Measurements from ENCODE around the gene TPD52L1.

The TPD52L1 gene

DNA sequence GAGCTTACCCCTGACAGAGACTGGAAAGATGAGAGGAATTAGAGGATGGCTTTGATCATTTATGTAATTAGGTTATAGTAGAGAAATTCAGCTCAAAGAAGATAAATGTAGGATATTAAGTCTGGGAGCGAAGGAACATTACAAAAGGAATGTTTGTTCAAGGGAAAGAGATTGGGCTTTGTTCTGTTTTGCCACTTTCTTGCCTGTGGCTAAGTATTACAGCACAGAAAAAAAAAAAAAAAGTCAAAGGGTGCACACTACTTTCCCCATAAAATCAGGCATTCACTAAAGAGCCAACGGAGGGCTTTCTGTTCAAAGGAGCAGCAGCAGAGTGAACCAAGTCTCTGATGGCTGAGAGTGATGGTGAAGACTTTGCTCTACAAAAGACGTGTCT, 153.2 kb downstream of the TPD52L1 start:
- no peak for DNase-seq (ENCODE audit: low spot score)

DNA sequence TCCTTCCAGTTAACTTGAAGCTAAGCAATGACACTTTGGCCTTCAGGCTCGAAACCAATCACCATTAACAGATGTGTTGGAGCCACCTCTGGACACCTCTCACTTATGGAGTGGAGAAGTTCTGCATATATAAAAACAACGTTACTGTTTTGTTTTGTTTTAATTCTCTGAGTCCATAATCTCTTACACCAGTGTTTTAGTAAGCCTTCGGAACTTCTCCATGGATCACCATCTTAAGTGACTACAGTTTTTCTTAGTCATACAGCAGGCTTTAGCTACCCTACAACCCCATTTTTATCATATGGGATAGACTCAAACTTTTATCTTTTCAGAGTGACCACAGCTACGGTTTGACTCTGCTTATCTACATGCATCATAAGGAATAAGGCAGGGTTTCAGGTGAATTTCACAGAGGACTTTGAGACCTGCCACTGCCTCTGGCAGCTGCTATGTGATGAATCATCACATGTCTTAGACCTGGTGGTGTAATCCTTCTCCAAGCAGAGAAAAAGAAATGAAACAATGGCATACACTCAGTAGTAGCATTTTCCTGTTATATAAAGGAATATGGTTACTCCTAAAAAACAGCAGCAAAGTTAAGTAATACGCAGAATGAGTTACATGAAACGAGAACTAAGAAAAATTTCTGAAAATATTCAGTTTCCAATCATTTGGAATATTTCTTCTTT, 153.7 kb downstream of the TPD52L1 start:
- DNase-seq (ENCODE audit: low spot score), result no peak

DNA sequence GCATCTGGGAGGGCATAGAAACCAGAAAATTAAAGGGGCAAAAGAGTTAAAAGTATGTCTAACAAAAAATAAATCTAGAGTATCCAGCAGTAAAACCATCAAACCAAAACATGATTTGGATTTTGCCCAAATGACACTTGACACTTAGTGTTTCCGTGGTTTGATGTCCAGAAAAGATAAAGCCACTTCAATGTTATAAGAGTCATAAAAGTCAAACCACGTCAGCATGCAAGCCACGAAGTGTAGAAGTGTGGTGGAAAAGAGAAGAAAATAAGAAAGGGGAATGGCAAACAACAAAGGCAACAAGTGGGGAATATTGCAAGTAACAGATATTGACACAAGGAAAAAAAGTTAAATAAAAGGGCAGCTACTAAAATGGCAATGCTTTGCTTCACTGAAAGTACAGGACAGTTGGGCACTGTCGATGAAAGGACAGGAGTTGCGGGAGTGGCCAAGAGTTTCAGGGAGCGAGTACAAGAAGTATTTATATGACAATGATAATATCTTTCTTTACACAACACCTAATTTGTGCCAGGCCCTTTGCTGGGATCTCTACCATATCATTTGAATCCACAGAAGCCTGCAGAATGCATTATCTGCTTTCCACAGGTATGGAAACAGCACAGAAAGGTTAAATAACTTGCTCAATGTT, 154.5 kb downstream of the TPD52L1 start:
- DNase-seq (ENCODE audit: low spot score), result no peak

DNA sequence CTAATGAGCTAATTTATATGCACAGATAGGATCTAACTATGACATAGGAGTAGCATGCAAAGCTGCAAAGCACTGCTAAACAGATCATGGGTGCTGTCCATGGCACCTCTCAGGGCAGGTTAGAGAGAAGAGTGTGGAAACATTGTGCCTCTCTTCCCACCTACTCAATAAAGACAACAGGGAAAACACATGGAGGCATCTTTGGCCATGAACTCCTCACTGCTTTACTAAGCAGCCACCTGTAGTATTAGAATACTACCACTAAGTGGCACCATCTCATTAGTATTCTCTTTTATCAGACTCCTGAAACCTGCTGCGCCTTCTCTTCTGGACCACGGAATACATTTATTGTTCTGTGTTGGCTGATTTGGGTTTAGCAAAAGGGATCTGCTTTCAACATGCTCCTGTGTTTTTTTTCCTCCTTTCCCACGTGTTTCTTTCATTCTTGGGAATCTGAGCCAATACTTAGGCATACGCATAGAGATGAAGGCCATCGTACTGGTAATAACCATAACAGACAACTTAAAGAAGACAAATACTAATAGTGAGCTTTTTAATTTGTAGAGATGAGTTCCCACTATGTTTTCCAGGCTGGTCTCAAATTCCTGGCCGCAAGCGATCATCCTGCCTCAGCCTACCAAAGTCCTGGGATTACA, 157.5 kb downstream of the TPD52L1 start:
- peak; percentile 80 for DNase-seq (ENCODE audit: low spot score)

DNA sequence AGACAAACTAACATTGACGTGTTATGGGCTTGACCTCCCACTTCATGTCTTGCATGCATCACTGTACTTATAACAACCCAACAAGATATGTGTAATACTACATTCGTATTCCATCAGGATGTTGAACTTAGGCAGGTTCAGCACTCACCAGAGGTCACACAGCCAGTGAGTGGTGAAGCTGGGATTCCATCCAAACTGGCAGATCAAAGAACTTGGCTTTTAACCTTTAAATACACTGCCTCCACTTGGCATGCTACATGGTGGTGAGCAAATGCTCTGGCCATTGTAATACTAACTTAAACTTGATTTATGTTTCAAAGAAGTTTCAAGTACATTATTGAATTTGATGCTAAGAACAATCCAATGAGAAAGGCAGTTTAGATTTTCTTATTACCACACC, 158.9 kb downstream of the TPD52L1 start:
- DNase-seq (ENCODE audit: low spot score), result no peak

DNA sequence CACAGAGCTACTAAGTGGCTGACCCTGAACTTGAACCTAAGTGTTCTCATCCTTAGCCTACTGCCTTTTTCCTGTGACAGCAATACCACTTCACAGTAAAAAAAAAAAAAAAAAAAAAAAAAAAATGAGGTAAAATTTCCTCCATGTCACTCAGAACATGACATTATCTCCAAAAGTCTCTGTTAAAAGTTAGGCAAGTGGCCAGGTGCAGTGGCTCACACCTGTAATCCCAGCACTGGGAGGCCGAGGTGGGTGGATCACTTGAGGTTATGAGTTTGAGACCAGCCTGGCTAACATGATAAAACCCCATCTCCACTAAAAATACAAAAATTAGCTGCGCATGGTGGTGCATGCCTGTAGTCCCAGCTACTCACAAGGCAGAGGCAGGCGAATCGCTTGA, 159.4 kb downstream of the TPD52L1 start:
- no peak for DNase-seq (ENCODE audit: low spot score)
